ENCODE measurements around the gene BPTF.
"Not testable (repeated sequence)": the region's sequence is repeated elsewhere in the genome, so short reads cannot be mapped to it uniquely, and the experiment has no call there.

The BPTF gene

DNA sequence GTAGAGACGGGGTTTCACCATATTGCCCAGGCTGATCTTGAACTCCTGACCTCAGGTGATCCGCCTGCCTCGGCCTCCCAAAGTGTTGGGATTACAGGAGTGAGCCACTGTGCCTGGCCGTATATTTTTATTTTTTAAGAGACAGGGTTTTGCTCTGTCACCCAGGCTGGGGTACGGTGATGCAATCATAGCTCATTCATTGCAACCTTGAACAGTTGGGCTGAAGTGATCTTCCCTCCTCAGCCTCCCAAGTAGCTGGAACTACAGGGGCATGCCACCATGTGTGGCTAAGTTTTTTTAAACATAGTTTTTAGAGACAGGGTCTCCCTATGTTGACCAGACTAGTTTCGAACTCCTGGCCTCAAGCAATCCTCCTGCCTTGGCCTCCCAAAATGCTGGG lies 12.9 kb upstream of the BPTF start:
- H3K27me3 ChIP-seq (ENCODE audit: control insufficient read depth in 1 of 2, insufficient read depth in 2 of 2, low read length in 2 of 2); H3K4me1 ChIP-seq (ENCODE audit: control insufficient read depth in 1 of 2, insufficient read depth in 2 of 2, low read length in 2 of 2); H3K27ac ChIP-seq (ENCODE audit: low read depth, low read length); H3K9ac ChIP-seq (ENCODE audit: low read depth in 1 of 2, low read length in 2 of 2); H3K36me3 ChIP-seq (ENCODE audit: control insufficient read depth in 1 of 2, insufficient read depth in 2 of 2, low read length in 2 of 2); H3K4me3 ChIP-seq (ENCODE audit: low read depth in 1 of 2, low read length in 2 of 2); H3K9me3 ChIP-seq (ENCODE audit: control insufficient read depth in 1 of 2, low read length in 2 of 2): not testable (repeated sequence)

GRCh38 chr17:67813803-67814180 lies 11.5 kb upstream of the BPTF start:
- H3K27me3 ChIP-seq (ENCODE audit: control insufficient read depth in 1 of 2, insufficient read depth in 2 of 2, low read length in 2 of 2): no peaks in the 10 kb centered on the region
- H3K36me3 ChIP-seq (ENCODE audit: control insufficient read depth in 1 of 2, insufficient read depth in 2 of 2, low read length in 2 of 2): no peaks in the 10 kb centered on the region

GRCh38 chr17:67818110-67819002 lies 6.9 kb upstream of the BPTF start:
- Histone ChIP-seq H3K4me1 (ENCODE audit: control insufficient read depth in 1 of 2, insufficient read depth in 2 of 2, low read length in 2 of 2) (no peaks in the 10 kb centered on the region), H3K27ac (ENCODE audit: low read depth, low read length) (no peak overlapping the region), H3K9ac (ENCODE audit: low read depth in 1 of 2, low read length in 2 of 2) (no peak overlapping the region), H3K4me3 (ENCODE audit: low read depth in 1 of 2, low read length in 2 of 2) (no peak overlapping the region), H3K27me3 (ENCODE audit: control insufficient read depth in 1 of 2, insufficient read depth in 2 of 2, low read length in 2 of 2) (no peaks in the 10 kb centered on the region), H3K36me3 (ENCODE audit: control insufficient read depth in 1 of 2, insufficient read depth in 2 of 2, low read length in 2 of 2) (no peaks in the 10 kb centered on the region), H3K9me3 (ENCODE audit: control insufficient read depth in 1 of 2, low read length in 2 of 2) (no peaks in the 10 kb centered on the region)

More at GRCh38 chr17:67813803-67814180, 11.5 kb upstream of the BPTF start:
- no peaks in the 10 kb centered on the region for H3K9me3 ChIP-seq (ENCODE audit: control insufficient read depth in 1 of 2, low read length in 2 of 2)
- no peak overlapping the region for H3K27ac ChIP-seq (ENCODE audit: low read depth, low read length)
- H3K4me3 ChIP-seq (ENCODE audit: low read depth in 1 of 2, low read length in 2 of 2): no peak overlapping the region
- no peaks in the 10 kb centered on the region for H3K4me1 ChIP-seq (ENCODE audit: control insufficient read depth in 1 of 2, insufficient read depth in 2 of 2, low read length in 2 of 2)
- H3K9ac ChIP-seq (ENCODE audit: low read depth in 1 of 2, low read length in 2 of 2): no peak overlapping the region

DNA sequence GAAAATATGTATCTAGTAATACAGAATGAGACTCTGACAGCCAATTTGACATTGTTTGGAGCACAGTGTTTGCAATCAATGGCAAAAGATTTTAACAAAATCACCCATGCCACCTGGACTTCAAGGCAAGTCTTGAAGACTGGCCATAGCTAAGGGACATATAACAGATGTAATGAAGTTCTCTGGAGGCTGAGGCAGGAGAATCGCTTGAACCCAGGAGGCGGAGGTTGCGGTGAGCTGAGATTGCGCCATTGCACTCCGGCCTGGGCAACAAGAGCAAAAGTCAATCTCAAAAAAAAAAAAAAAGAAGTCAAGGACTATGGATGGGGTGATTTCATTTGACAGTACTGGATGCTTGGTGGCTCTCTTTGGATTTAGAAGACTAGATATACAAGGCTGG lies 5.6 kb upstream of the BPTF start:
- no peaks in the 10 kb centered on the region for H3K27me3 ChIP-seq (ENCODE audit: control insufficient read depth in 1 of 2, insufficient read depth in 2 of 2, low read length in 2 of 2)
- H3K4me3 ChIP-seq (ENCODE audit: low read depth in 1 of 2, low read length in 2 of 2): no peak overlapping the region
- H3K9me3 ChIP-seq (ENCODE audit: control insufficient read depth in 1 of 2, low read length in 2 of 2): no peaks in the 10 kb centered on the region

DNA sequence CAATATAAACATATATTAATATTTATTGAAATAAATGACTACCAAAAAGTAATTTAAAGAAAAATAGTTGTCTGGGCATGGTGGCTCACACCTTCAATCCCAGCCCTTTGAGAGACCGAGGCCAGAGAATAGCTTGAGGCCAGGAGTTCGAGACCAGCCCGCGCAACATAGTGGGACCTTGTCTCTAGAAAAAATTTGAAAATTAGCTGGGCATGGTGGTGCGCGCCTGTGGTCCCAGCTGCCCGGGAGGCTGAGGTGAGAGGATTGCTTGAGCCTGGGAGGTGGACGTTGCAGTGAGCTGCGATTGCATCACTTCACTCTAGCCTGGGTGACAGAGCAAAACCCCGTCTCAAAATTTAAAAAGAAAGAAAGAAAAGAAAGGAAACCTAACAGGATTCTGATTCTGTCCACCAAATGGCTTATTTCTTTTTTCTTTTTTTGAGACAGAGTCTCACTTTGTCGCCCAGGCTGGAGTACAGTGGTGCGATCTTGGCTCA lies 3.4 kb upstream of the BPTF start:
- no peaks in the 10 kb centered on the region for H3K27me3 ChIP-seq (ENCODE audit: control insufficient read depth in 1 of 2, insufficient read depth in 2 of 2, low read length in 2 of 2)

More for the DNA sequence above, 5.6 kb upstream of the BPTF start:
- H3K9ac ChIP-seq (ENCODE audit: low read depth in 1 of 2, low read length in 2 of 2): no peak overlapping the region
- no peak overlapping the region for H3K27ac ChIP-seq (ENCODE audit: low read depth, low read length)
- no peaks in the 10 kb centered on the region for H3K36me3 ChIP-seq (ENCODE audit: control insufficient read depth in 1 of 2, insufficient read depth in 2 of 2, low read length in 2 of 2)
- peaks cover 0 to 7% of the 10 kb centered on the region in 2 donors for H3K4me1 ChIP-seq (ENCODE audit: control insufficient read depth in 1 of 2, insufficient read depth in 2 of 2, low read length in 2 of 2)

DNA sequence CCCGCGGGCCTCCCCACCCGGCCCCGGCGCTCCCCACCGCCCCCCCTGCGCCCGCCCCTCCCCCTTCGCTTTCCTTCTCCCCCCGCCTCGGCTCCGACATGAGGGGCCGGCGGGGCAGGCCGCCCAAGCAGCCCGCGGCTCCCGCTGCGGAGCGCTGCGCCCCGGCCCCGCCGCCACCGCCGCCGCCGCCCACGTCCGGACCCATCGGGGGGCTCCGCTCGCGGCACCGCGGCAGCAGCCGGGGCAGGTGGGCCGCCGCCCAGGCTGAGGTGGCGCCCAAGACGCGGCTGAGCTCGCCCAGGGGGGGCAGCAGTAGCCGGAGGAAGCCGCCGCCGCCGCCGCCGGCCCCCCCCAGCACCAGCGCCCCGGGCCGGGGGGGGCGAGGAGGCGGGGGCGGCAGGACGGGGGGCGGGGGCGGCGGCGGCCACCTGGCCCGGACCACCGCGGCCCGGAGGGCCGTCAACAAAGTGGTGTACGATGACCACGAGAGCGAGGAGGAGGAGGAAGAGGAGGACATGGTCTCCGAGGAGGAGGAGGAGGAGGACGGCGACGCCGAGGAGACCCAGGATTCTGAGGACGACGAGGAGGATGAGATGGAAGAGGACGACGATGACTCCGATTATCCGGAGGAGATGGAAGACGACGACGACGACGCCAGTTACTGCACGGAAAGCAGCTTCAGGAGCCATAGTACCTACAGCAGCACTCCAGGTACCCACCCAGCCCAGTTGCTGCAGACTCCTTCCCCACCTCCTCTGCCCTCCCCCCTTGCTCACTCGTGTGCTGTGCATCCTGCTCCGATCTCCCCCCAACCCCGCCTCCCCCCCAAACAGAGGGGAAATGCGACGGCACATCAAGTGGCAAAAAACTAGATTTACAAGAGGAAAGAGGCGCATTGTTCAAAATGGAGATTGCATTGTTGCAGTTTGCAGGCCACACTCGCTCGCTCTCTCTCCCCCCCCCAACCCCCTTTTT lies 611 bp downstream of the BPTF start:
- H3K9me3 ChIP-seq (ENCODE audit: control insufficient read depth in 1 of 2, low read length in 2 of 2); H3K36me3 ChIP-seq (ENCODE audit: control insufficient read depth in 1 of 2, insufficient read depth in 2 of 2, low read length in 2 of 2); H3K27me3 ChIP-seq (ENCODE audit: control insufficient read depth in 1 of 2, insufficient read depth in 2 of 2, low read length in 2 of 2): not testable (repeated sequence)
- Histone ChIP-seq H3K4me1 (ENCODE audit: control insufficient read depth in 1 of 2, insufficient read depth in 2 of 2, low read length in 2 of 2) (peaks cover 17 to 34% of the 10 kb centered on the region in 2 donors), H3K27ac (ENCODE audit: low read depth, low read length) (peak overlapping the region; percentile 58), H3K9ac (ENCODE audit: low read depth in 1 of 2, low read length in 2 of 2) (peak overlapping the region; percentile 71 to 73), H3K4me3 (ENCODE audit: low read depth in 1 of 2, low read length in 2 of 2) (peak overlapping the region; percentile 83 to 84)

More for the DNA sequence above, 3.4 kb upstream of the BPTF start:
- no peaks in the 10 kb centered on the region for H3K36me3 ChIP-seq (ENCODE audit: control insufficient read depth in 1 of 2, insufficient read depth in 2 of 2, low read length in 2 of 2)
- H3K4me3 ChIP-seq (ENCODE audit: low read depth in 1 of 2, low read length in 2 of 2): no peak overlapping the region
- H3K9me3 ChIP-seq (ENCODE audit: control insufficient read depth in 1 of 2, low read length in 2 of 2): no peaks in the 10 kb centered on the region
- H3K9ac ChIP-seq (ENCODE audit: low read depth in 1 of 2, low read length in 2 of 2): no peak overlapping the region
- peaks cover 0 to 9% of the 10 kb centered on the region in 2 donors for H3K4me1 ChIP-seq (ENCODE audit: control insufficient read depth in 1 of 2, insufficient read depth in 2 of 2, low read length in 2 of 2)
- H3K27ac ChIP-seq (ENCODE audit: low read depth, low read length): no peak overlapping the region

- H3K9ac ChIP-seq (ENCODE audit: low read depth in 1 of 2, low read length in 2 of 2): no peak overlapping the region
- H3K27ac ChIP-seq (ENCODE audit: low read depth, low read length): no peak overlapping the region
- H3K4me1 ChIP-seq (ENCODE audit: control insufficient read depth in 1 of 2, insufficient read depth in 2 of 2, low read length in 2 of 2): peaks cover 24 to 37% of the 10 kb centered on the region in 2 donors
- H3K4me3 ChIP-seq (ENCODE audit: low read depth in 1 of 2, low read length in 2 of 2): no peak overlapping the region
- peaks cover 0 to 3% of the 10 kb centered on the region in 2 donors for H3K36me3 ChIP-seq (ENCODE audit: control insufficient read depth in 1 of 2, insufficient read depth in 2 of 2, low read length in 2 of 2)
- H3K9me3 ChIP-seq (ENCODE audit: control insufficient read depth in 1 of 2, low read length in 2 of 2): no peaks in the 10 kb centered on the region
- H3K27me3 ChIP-seq (ENCODE audit: control insufficient read depth in 1 of 2, insufficient read depth in 2 of 2, low read length in 2 of 2): no peaks in the 10 kb centered on the region
Observed at GRCh38 chr17:67829331-67829730, 4.0 kb downstream of the BPTF start.

DNA sequence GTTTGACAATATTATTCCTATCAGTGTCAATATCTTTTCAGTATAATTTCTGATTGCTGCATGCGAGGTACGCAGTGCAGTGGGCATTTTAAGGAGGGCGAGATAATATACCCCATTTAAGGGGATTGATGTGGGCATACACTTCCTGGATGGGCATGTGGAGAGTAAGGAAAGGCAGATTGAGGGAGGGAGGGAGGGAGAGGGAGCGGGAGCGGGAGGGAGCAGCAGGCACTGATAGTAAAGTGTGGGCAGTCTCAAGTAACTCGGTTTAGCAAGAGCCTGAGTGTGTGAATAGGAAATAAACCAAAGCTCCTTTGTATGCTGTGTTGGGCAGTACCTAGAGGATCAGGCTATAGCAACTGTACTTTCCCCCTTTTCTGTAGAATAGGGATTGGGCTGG lies 5.1 kb downstream of the BPTF start:
- no peak overlapping the region for H3K9ac ChIP-seq (ENCODE audit: low read depth in 1 of 2, low read length in 2 of 2)
- H3K4me1 ChIP-seq (ENCODE audit: control insufficient read depth in 1 of 2, insufficient read depth in 2 of 2, low read length in 2 of 2): peaks cover 24 to 37% of the 10 kb centered on the region in 2 donors
- H3K9me3 ChIP-seq (ENCODE audit: control insufficient read depth in 1 of 2, low read length in 2 of 2): no peaks in the 10 kb centered on the region
- no peak overlapping the region for H3K27ac ChIP-seq (ENCODE audit: low read depth, low read length)
- H3K36me3 ChIP-seq (ENCODE audit: control insufficient read depth in 1 of 2, insufficient read depth in 2 of 2, low read length in 2 of 2): peaks cover 0 to 3% of the 10 kb centered on the region in 2 donors
- H3K4me3 ChIP-seq (ENCODE audit: low read depth in 1 of 2, low read length in 2 of 2): no peak overlapping the region
- H3K27me3 ChIP-seq (ENCODE audit: control insufficient read depth in 1 of 2, insufficient read depth in 2 of 2, low read length in 2 of 2): no peaks in the 10 kb centered on the region

GRCh38 chr17:67831268-67831667 lies 6.0 kb downstream of the BPTF start:
- Histone ChIP-seq H3K4me1 (ENCODE audit: control insufficient read depth in 1 of 2, insufficient read depth in 2 of 2, low read length in 2 of 2) (peaks cover 24 to 37% of the 10 kb centered on the region in 2 donors), H3K27me3 (ENCODE audit: control insufficient read depth in 1 of 2, insufficient read depth in 2 of 2, low read length in 2 of 2) (no peaks in the 10 kb centered on the region), H3K27ac (ENCODE audit: low read depth, low read length) (no peak overlapping the region), H3K36me3 (ENCODE audit: control insufficient read depth in 1 of 2, insufficient read depth in 2 of 2, low read length in 2 of 2) (peaks cover 0 to 3% of the 10 kb centered on the region in 2 donors), H3K9me3 (ENCODE audit: control insufficient read depth in 1 of 2, low read length in 2 of 2) (no peaks in the 10 kb centered on the region), H3K9ac (ENCODE audit: low read depth in 1 of 2, low read length in 2 of 2) (no peak overlapping the region), H3K4me3 (ENCODE audit: low read depth in 1 of 2, low read length in 2 of 2) (no peak overlapping the region)

DNA sequence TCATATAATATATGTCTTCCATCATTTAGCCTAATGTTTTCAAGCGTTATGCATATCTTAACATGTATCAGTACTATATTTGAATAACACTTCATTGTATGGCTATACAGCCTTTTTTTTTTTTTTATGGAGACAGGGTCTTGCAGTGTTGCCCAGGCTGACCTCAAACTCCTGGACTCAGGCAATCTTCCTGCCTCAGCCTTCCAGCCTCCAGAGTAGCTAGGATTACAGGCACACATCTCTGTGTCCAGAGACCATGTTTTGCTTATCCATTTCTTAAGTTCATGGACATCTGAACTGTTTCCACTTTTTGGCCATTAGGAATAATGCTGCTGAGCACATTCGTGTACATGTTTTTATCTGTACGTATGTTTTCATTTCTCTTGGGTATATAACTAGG lies 7.8 kb downstream of the BPTF start:
- no peak overlapping the region for H3K9ac ChIP-seq (ENCODE audit: low read depth in 1 of 2, low read length in 2 of 2)
- peaks cover 20 to 30% of the 10 kb centered on the region in 2 donors for H3K4me1 ChIP-seq (ENCODE audit: control insufficient read depth in 1 of 2, insufficient read depth in 2 of 2, low read length in 2 of 2)
- no peaks in the 10 kb centered on the region for H3K9me3 ChIP-seq (ENCODE audit: control insufficient read depth in 1 of 2, low read length in 2 of 2)
- peaks cover 0 to 3% of the 10 kb centered on the region in 2 donors for H3K36me3 ChIP-seq (ENCODE audit: control insufficient read depth in 1 of 2, insufficient read depth in 2 of 2, low read length in 2 of 2)
- no peak overlapping the region for H3K27ac ChIP-seq (ENCODE audit: low read depth, low read length)
- H3K4me3 ChIP-seq (ENCODE audit: low read depth in 1 of 2, low read length in 2 of 2): no peak overlapping the region
- no peaks in the 10 kb centered on the region for H3K27me3 ChIP-seq (ENCODE audit: control insufficient read depth in 1 of 2, insufficient read depth in 2 of 2, low read length in 2 of 2)
